ENCODE data around the gene CSTPP1.

- peak; percentile 24 for TF ChIP-seq CTCF (IDR thresholded peaks at IDR 0.05; ENCODE audit: insufficient read depth, low read length, poor library complexity, severe bottlenecking)
- TF ChIP-seq EZH2phosphoT487 (conservative IDR thresholded peaks at IDR 0.05; ENCODE audit: low read length): no peak
These were observed 39.7 kb upstream of the CSTPP1 start for GRCh38 chr11:46896719-46897406.
